Calu3 (cell line): ENCODE data around the gene CRY1. TPM values are rescaled to one million over a fixed set of nuclear protein-coding genes. Genes with fewer than 3 reads are reported as not detected.

Experiments
- BruUV-seq: library from RNA; stranded (reverse); fragments of 400-500 nt; replicated peaks from 2 replicates; lab custom pipeline; 2021; lab: Mats Ljungman, UMichigan
- CTCF ChIA-PET: fragments of 300-600 bp; sonication (Branson Sonifier 250); formaldehyde crosslinking; loops from one replicate; lab custom pipeline; 2022; ENCODE audit warnings: antibody characterized with exemption; lab: Charles Lee
- DNase-seq: peaks from one replicate; pipeline ENCODE4 v3.0.0; 2022
- H3K27ac Mint-ChIP-seq: one replicate; pipeline ENCODE4 v1.8.0; 2022; ENCODE audit warnings: mixed read lengths; ENCODE audit not compliant: unreplicated experiment
- H3K27me3 Mint-ChIP-seq: one replicate; pipeline ENCODE4 v1.8.0; 2022; ENCODE audit warnings: mixed read lengths; ENCODE audit not compliant: unreplicated experiment
- H3K36me3 Mint-ChIP-seq: one replicate; pipeline ENCODE4 v1.8.0; 2022; ENCODE audit warnings: mild to moderate bottlenecking, moderate library complexity, mixed read lengths; ENCODE audit not compliant: insufficient read depth, unreplicated experiment
- H3K4me1 Mint-ChIP-seq: one replicate; pipeline ENCODE4 v1.8.0; 2022; ENCODE audit warnings: mild to moderate bottlenecking, low read depth, mixed read lengths; ENCODE audit not compliant: unreplicated experiment
- H3K4me3 Mint-ChIP-seq: one replicate; pipeline ENCODE4 v1.8.0; 2022; ENCODE audit warnings: mild to moderate bottlenecking, low read depth, moderate library complexity, mixed read lengths; ENCODE audit not compliant: unreplicated experiment
- H3K9me3 Mint-ChIP-seq: one replicate; pipeline ENCODE4 v1.8.0; 2022; ENCODE audit warnings: low read depth, mixed read lengths; ENCODE audit not compliant: unreplicated experiment
- intact Hi-C: fragments of 100-400 bp; cut with micrococcal nuclease; formaldehyde crosslinking; loops from one replicate; pipeline ENCODE4 v1.10.0; 2022; ENCODE audit not compliant: unreplicated experiment
- total RNA-seq: library from RNA; stranded (reverse); gene quantifications from 2 replicates; pipeline ENCODE4 v1.2.3, GENCODE V29; 2022
- TF ChIP-seq, protein P1 (sequence below): fragments of 200-600 bp; IDR thresholded peaks from one replicate; pipeline ENCODE4 v1.8.0; 2022; ENCODE audit warnings: antibody characterized with exemption; ENCODE audit not compliant: unreplicated experiment

Gene CRY1
- total RNA-seq, 1 experiment from 2014 or later = 19.7 TPM

DNA sequence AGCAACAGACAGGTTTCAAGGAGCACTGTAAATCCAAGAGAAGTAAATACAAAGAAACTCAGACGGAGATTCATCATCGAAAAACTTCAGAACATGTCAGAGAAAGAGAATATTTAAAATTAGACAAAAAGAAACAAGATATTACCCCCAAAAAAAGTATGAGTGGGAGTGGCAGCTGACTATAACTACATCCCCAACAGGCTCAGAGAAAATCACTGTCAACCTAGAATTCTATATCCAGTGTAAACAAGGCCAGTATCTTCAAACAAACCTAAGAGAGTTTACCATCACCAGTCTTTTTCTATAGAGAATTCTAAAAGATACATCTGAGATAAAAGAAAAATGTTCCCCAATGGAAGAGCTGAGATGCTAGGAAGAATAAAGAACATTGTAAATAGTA lies 39.6 kb downstream of the CRY1 start:
- H3K4me1 Mint-ChIP-seq = peaks cover 10% of the 10 kb centered on the region
- TF ChIP-seq, protein P1, sequence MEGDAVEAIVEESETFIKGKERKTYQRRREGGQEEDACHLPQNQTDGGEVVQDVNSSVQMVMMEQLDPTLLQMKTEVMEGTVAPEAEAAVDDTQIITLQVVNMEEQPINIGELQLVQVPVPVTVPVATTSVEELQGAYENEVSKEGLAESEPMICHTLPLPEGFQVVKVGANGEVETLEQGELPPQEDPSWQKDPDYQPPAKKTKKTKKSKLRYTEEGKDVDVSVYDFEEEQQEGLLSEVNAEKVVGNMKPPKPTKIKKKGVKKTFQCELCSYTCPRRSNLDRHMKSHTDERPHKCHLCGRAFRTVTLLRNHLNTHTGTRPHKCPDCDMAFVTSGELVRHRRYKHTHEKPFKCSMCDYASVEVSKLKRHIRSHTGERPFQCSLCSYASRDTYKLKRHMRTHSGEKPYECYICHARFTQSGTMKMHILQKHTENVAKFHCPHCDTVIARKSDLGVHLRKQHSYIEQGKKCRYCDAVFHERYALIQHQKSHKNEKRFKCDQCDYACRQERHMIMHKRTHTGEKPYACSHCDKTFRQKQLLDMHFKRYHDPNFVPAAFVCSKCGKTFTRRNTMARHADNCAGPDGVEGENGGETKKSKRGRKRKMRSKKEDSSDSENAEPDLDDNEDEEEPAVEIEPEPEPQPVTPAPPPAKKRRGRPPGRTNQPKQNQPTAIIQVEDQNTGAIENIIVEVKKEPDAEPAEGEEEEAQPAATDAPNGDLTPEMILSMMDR = no peak
- no peak overlapping the region for H3K27ac Mint-ChIP-seq
- H3K36me3 Mint-ChIP-seq = no peaks in the 10 kb centered on the region
- no peak for DNase-seq
- peaks cover 5% of the 10 kb centered on the region for H3K9me3 Mint-ChIP-seq
- no TSS peak for BruUV-seq
- intact Hi-C loops = no loop called here
- H3K4me3 Mint-ChIP-seq = no peak overlapping the region
- H3K27me3 Mint-ChIP-seq = no peaks in the 10 kb centered on the region
- CTCF ChIA-PET = interaction anchor here (0.5 to 0.6 kb wide), 2 partner anchors 169 to 1560 kb away, joined by 3 to 5 read pairs; no protein-coding TSS in a partner anchor

DNA sequence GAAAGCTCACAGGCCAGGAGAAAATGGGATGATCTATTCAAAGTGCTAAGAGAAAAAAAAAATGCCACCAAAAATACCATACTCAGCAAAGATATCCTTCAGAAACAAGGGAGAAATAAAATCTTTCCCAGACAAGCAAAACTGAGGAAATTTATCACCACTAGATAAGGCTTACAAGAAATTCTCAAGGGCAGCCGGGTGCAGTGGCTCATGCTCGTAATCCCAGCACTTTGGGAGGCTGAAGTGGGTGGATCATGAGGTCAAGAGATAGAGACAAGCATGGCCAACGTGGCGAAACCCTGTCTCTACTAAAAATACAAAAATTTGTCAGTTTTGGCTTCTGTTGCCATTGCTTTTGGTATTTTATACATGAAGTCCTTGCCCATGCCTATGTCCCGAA lies 48.2 kb downstream of the CRY1 start:
- BruUV-seq = no TSS peak
- no peak overlapping the region for H3K27ac Mint-ChIP-seq
- H3K4me3 Mint-ChIP-seq = no peak overlapping the region
- intact Hi-C loops = no loop called here
- no peak for DNase-seq
- no peaks in the 10 kb centered on the region for H3K27me3 Mint-ChIP-seq
- CTCF ChIA-PET = no interaction called here
- TF ChIP-seq, protein P1 = no peak
- H3K4me1 Mint-ChIP-seq = no peaks in the 10 kb centered on the region
- H3K36me3 Mint-ChIP-seq = no peaks in the 10 kb centered on the region
- H3K9me3 Mint-ChIP-seq = peaks cover 5% of the 10 kb centered on the region

DNA sequence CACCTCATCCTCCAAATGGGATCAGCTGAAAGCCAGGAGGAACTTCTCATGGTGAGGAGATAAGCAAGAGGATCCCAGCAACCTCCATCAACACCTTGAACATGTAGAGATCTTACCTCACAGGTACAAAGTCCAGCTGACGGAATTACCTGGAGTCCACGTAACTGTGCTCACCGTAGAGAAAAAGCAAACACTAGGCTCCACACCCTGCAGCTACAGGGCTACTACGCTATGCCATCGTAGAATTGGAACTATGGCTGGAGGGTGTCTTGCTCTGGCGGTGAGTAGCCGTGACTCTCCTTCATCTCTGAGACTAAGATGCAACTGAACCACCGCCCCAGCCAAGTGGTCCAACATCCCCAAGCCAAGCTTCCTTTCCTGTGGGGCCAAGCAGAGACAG lies 50.5 kb downstream of the CRY1 start:
- BruUV-seq = no TSS peak

DNA sequence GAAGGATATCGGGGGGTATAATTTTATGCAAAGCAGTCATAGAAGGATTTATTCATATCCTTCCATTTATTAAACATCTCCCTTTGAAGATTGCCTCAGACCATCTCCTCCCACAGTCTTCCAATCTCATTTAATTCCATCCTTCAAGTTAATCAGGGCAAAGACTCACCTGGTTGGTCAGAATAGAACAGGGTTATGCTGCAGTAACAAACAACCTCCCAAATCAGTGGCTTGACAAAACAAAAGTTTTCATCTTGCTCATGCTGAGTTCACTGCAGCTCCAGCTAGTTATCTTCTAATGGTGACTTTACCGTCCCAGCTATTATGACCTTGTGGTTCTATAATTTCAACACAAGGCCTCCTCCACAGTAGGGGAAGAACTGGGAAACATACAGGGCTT lies 57.6 kb downstream of the CRY1 start:
- no peaks in the 10 kb centered on the region for H3K4me1 Mint-ChIP-seq

More for the DNA sequence above, 50.5 kb downstream of the CRY1 start:
- DNase-seq = no peak
- Mint-ChIP-seq H3K9me3 (no peaks in the 10 kb centered on the region), H3K27ac (no peak overlapping the region), H3K27me3 (no peaks in the 10 kb centered on the region), H3K36me3 (no peaks in the 10 kb centered on the region), H3K4me1 (no peaks in the 10 kb centered on the region), H3K4me3 (no peak overlapping the region)
- intact Hi-C loops = no loop called here
- CTCF ChIA-PET = no interaction called here
- TF ChIP-seq, protein P1 = no peak

More for the DNA sequence above, 57.6 kb downstream of the CRY1 start:
- BruUV-seq = no TSS peak
- CTCF ChIA-PET = no interaction called here
- Mint-ChIP-seq H3K27me3 (no peaks in the 10 kb centered on the region), H3K36me3 (no peaks in the 10 kb centered on the region), H3K4me3 (no peak overlapping the region), H3K27ac (no peak overlapping the region), H3K9me3 (peaks cover 6% of the 10 kb centered on the region)
- DNase-seq = no peak
- intact Hi-C loops = no loop called here
- TF ChIP-seq, protein P1 = no peak
